ENCODE results near the gene ENG.

ENG gene

DNA sequence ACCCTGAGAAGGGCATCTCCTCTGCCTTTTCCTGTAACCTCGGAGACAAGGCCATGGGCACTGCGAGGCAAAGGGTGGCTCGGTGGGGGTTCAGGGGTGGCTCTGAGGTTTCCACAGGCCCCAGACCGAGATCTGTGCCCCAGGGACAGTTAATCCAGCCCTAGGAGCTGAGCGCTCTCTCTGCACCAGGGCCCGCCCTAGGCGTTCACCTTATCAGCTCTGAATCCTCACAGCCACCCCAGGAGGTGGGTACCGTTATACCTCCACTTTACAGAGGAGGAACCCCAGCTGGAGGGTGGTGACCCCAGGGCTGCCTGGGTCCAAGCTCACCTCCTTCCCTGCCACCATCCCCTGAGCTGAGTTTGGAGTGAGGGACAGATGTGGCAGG lies 2.3 kb upstream of the ENG start:
- no peak overlapping the region for H3K4me3 ChIP-seq (ENCODE audit: low read depth, low read length)
- no peak for DNase-seq
- H3K36me3 ChIP-seq (replicated peaks) = no peaks in the 10 kb centered on the region
- TF ChIP-seq, protein P1, sequence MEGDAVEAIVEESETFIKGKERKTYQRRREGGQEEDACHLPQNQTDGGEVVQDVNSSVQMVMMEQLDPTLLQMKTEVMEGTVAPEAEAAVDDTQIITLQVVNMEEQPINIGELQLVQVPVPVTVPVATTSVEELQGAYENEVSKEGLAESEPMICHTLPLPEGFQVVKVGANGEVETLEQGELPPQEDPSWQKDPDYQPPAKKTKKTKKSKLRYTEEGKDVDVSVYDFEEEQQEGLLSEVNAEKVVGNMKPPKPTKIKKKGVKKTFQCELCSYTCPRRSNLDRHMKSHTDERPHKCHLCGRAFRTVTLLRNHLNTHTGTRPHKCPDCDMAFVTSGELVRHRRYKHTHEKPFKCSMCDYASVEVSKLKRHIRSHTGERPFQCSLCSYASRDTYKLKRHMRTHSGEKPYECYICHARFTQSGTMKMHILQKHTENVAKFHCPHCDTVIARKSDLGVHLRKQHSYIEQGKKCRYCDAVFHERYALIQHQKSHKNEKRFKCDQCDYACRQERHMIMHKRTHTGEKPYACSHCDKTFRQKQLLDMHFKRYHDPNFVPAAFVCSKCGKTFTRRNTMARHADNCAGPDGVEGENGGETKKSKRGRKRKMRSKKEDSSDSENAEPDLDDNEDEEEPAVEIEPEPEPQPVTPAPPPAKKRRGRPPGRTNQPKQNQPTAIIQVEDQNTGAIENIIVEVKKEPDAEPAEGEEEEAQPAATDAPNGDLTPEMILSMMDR (IDR thresholded peaks at IDR 0.05; ENCODE audit: low read depth, low read length, missing control alignments) = no peak
- H3K27me3 ChIP-seq (replicated peaks) = no peaks in the 10 kb centered on the region
- in situ Hi-C loops (cut with HindIII; ENCODE audit: low pct_ligation_motif_present, low sequenced_read_pairs) = loop anchor here (25.0 kb wide), 1 partner anchor 94 kb away; no protein-coding TSS in a partner anchor
- H3K27ac ChIP-seq = no peak overlapping the region

DNA sequence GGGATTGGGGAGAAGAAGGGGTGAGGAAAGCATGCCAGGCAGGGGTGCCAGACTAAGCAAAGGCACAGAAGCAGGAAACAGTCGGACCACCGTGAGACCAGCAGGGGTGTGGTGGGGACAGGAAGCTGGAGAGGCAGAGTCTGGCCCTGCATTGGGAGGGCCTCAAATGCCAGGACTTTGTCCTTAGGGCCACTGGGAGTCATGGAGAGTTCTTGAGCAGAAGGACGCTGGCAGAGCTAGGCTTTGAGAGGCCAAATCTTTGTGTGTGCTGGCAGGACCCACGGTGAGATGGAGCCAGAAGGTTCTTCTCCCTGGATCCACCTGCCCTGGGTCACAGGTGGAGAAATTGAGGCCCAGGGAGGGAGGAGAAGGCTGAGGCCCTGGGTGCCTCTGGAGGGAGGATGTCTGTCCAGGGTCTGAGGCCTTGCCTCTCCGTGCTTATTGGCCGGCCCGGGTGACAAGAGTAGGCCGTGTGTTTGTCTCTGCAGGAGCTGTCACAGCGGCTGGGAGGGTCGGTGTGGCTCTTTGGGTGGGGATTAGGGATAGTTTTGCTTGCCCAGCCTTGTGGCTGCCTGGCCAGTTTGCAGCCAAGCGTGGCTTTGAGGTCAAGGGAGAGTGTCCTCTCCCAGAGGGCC lies 1.8 kb upstream of the ENG start:
- Histone ChIP-seq H3K4me3 (ENCODE audit: low read depth, low read length) (no peak overlapping the region), H3K27me3 (replicated peaks) (no peaks in the 10 kb centered on the region), H3K36me3 (replicated peaks) (no peaks in the 10 kb centered on the region), H3K27ac (no peak overlapping the region)
- no peak for DNase-seq
- in situ Hi-C loops (cut with HindIII; ENCODE audit: low pct_ligation_motif_present, low sequenced_read_pairs) = loop anchor here (25.0 kb wide), 1 partner anchor 94 kb away; no protein-coding TSS in a partner anchor
- TF ChIP-seq, protein P1 (IDR thresholded peaks at IDR 0.05; ENCODE audit: low read depth, low read length, missing control alignments) = no peak

DNA sequence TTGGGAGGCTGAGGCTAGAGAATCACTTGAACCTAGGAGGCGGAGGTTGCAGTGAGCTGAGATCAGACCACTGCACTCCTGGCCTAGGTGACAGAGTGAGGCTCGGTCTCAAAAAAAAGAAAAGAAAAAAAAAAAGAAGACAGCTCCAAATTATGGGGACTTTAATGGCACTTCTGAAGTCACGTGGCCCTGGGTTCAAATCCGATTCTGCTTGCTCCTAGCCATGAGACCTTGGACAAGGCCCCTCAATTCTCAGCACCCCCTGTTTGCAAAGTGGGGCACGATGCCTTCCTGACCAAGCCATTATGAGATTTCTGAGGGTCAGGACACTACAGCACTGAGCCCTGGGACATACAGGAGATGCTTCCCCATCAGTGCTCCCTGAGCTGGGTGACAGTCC lies 1.1 kb upstream of the ENG start:
- no peak overlapping the region for H3K27ac ChIP-seq
- no peaks in the 10 kb centered on the region for H3K27me3 ChIP-seq (replicated peaks)
- H3K4me3 ChIP-seq (ENCODE audit: low read depth, low read length) = no peak overlapping the region
- TF ChIP-seq, protein P1 (IDR thresholded peaks at IDR 0.05; ENCODE audit: low read depth, low read length, missing control alignments) = no peak
- H3K36me3 ChIP-seq (replicated peaks) = no peaks in the 10 kb centered on the region
- in situ Hi-C loops (cut with HindIII; ENCODE audit: low pct_ligation_motif_present, low sequenced_read_pairs) = loop anchor here (25.0 kb wide), 1 partner anchor 93 kb away; no protein-coding TSS in a partner anchor
- DNase-seq = no peak

DNA sequence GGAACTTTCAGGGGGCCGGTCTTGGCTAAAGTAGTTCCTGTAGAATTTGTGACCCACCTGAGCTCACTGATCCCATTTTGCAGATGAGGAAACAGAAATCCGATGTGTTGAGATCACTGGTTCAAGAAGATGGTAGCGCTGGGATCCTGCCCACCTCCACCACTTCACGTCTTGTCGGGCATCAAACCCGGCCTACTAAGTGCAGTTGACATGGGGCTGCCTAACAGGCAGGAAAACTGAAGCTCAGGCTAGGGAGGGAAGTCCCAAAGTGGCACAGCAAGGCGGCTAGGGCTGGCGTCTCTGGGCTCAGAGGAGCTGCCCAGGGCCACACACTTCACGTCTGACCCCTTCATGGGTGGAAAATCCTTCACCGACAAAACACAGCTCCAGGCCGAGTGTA lies 502 bp upstream of the ENG start:
- Histone ChIP-seq H3K27me3 (replicated peaks) (no peaks in the 10 kb centered on the region), H3K36me3 (replicated peaks) (no peaks in the 10 kb centered on the region), H3K4me3 (ENCODE audit: low read depth, low read length) (no peak overlapping the region), H3K27ac (no peak overlapping the region)
- no peak for DNase-seq
- in situ Hi-C loops (cut with HindIII; ENCODE audit: low pct_ligation_motif_present, low sequenced_read_pairs) = loop anchor here (25.0 kb wide), 1 partner anchor 93 kb away; no protein-coding TSS in a partner anchor
- TF ChIP-seq, protein P1 (IDR thresholded peaks at IDR 0.05; ENCODE audit: low read depth, low read length, missing control alignments) = no peak

DNA sequence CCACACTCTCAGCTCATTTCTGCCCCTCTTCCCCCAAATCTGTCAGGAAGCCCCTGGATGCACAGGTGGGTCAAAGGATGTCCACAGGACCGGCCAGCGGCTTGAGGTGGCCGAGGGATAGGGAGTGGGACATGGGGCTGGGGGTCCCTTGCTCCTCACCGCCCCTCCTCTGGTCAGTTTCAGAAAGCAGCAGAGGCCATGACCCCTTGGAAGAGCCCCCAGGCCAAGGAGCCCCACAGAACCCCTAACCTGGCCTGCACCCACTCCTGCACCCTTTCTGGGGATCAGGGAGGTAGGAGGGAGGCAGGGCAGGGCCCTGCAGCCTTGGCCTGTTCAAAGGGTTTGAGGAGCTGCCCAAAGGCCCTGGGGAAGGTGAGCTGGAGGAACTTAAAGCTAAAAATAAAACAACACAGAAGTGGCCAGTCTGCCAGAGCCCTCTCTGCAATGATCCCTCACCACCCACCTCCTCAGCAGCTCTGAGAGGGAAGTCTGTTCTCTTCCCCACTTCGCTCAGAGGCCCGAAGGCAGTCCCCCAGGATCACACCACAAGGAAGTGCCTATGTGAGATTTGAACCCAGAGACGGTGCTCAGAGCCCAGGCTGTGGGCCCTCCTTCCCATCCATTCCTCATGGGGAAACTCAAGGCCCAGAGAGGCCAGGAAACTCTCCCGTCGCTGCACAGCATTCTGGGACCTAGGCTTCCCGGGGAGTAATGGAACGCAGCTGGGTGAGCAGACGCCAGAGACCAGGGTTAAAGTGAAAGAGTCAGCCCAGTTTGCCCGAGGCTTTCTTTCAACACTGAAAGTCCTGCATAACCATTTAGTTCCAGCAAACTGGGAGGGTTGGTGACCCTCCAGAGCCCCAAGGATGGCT lies 910 bp downstream of the ENG start:
- in situ Hi-C loops (cut with HindIII; ENCODE audit: low pct_ligation_motif_present, low sequenced_read_pairs) = loop anchor here (25.0 kb wide), 1 partner anchor 91 kb away; no protein-coding TSS in a partner anchor

More for the DNA sequence above, 910 bp downstream of the ENG start:
- TF ChIP-seq, protein P1 (IDR thresholded peaks at IDR 0.05; ENCODE audit: low read depth, low read length, missing control alignments) = no peak
- Histone ChIP-seq H3K36me3 (replicated peaks) (peaks cover 4% of the 10 kb centered on the region), H3K27ac (no peak overlapping the region), H3K27me3 (replicated peaks) (no peaks in the 10 kb centered on the region), H3K4me3 (ENCODE audit: low read depth, low read length) (peak overlapping the region; percentile 76)
- DNase-seq = no peak

Measured in brain microvascular endothelial cell (primary cell).